ELR (cell line): ENCODE results near the gene RNF224.
A peak's percentile ranks its signal among the peaks of the same experiment; 100 is the strongest.

Source experiments
- DNase-seq: peaks from one replicate; pipeline ENCODE4 v3.0.0-alpha.2; 2015; ENCODE audit warnings: low read depth

Gene RNF224

GRCh38 chr9:137273611-137274320, 46.5 kb downstream of the RNF224 start:
- DNase-seq: no peak

GRCh38 chr9:137275203-137275587, 47.9 kb downstream of the RNF224 start:
- DNase-seq: no peak

DNA sequence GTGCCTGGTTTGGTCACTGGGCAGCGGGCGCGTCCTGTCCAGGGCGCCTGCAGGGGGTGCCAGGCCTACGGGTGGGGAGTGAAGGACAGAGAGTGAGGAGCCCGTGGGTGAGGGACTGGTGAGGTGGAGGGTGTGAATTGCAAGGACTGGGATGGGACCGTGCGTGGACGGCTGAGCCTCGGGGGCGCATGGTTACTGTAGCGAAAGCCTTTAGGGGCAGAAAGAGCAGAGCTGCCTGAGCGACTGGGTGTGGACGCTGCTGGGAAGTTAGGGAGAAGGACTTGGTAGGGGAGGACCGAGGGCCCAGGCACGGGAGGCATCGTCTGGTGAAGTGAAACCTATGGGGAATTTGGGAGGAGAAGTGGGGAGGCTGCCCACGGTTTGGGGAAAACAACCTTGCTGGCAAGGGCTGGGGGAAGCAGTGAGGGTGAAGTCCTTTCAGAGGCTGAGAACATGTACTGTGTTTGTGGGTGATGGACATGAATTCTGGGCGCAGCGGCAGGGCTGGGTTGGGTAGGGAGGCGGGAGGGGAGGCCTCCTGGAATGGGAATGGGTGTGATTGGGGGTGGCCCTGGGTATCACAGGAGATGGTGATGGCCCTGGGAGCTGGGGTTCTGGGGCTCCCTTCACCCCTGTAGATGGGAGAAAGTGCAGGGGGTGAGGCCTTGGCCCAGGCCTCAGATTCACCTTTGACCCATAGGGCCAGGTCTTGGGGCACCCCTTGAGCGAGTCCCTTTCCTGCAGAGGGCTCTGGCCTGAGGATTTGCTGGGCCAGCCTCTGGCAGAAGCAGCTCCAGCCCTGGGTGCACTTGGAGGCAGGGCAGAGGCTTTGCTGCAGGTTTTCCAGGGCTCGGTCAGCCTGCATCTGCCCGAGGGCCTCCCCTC, 48.5 kb downstream of the RNF224 start:
- DNase-seq: no peak

- peak; percentile 51 for DNase-seq
Observed at GRCh38 chr9:137276473-137277328, 49.4 kb downstream of the RNF224 start.

DNA sequence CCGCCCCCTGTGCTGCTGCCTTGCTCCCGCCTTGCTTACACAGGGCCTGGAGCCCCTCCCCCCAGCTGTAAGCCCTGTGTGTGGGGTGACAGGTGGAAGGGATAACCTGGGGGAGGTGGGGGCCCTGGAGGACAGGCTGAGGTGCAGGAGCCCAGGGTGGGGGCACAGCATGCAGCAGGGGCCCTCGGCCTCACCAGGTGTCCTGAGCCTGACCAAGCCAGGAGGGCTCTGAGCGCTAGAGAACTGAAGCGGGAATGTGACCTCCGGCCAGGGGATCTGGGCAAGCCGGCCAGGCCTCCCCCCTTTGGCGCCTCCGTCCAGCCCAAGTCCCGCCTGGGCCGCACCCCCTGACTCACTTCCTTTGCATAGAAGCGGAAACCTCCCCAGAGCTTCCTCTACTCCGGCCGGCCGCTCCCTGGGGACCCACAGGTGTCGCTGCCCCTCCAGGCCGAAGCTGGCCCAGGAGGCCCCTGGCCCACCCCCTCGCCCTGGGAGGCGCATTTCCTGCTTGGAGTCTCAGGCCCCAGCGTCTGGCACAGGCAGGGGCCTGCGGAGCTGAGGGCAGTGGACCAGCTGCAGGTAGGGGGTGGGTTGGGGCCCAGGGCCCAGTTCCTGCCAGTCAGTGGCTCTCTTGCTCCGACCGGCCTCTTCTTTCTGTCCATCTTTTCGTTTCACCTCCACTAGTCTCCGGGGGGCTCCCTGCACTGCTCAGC, 50.2 kb downstream of the RNF224 start, which contains the start of gene TOR4A:
Gene TOR4A (plus strand): TSS at position 398 of the 713 bp plus-strand sequence. CDS start 964 bp downstream, outside the sequence.
- DNase-seq: peak; percentile 98

DNA sequence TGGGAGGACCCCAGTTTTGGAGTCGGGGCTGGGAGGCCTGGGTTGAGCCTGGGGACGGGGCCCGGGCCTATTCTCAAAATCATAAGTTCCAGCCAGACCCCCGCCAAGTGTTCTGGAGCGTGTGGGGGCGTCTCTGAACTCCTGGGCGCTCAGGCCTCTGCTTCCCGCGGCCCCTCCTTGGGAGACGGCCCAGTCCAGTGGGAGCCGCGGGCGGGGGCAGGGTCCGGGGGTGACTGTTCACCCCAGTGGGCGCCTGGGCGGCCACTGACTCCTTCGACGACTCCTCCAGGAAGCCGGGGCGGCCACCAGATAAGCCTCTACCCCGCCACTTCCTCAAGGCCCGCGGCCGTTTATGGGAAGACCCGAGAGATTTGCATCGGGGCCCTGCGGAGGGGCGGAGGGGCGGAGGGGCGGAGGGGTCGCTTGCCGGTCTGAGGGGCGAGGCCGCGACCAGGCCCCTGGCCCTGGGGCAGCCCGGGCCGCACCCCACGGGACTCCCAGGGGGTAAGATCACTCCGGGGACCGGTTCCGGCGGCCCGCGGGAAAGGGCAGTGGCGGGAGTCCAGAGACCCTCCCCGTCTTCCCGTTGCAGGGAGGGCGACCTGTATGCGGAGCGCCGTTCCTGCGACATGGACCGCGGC, 50.9 kb downstream of the RNF224 start:
- DNase-seq: peak; percentile 60
